RPMI7951 (cell line): ENCODE measurements around the gene MICOS13. TPM values are rescaled to one million over a fixed set of nuclear protein-coding genes. Genes with fewer than 3 reads are reported as not detected.
A peak's percentile ranks its signal among the peaks of the same experiment; 100 is the strongest.
"Not testable (repeated sequence)": the region's sequence is repeated elsewhere in the genome, so short reads cannot be mapped to it uniquely, and the experiment has no call there.

Source experiments
- DNase-seq: peaks from one replicate; pipeline ENCODE4 v3.0.0-alpha.2; 2012; ENCODE audit warnings: low read depth
- total RNA-seq: library from RNA; depleted of rRNA; stranded (reverse); fragments of >200 nt; shearing (Covaris generic); gene quantifications from 2 replicates; pipeline ENCODE4 v1.2.3, GENCODE V29; 2014

Gene MICOS13
- total RNA-seq, 1 experiment from 2014 or later = 67.8 TPM

- DNase-seq = no peak
Measured at GRCh38 chr19:5700455-5701092, 20.3 kb upstream of the MICOS13 start.

DNA sequence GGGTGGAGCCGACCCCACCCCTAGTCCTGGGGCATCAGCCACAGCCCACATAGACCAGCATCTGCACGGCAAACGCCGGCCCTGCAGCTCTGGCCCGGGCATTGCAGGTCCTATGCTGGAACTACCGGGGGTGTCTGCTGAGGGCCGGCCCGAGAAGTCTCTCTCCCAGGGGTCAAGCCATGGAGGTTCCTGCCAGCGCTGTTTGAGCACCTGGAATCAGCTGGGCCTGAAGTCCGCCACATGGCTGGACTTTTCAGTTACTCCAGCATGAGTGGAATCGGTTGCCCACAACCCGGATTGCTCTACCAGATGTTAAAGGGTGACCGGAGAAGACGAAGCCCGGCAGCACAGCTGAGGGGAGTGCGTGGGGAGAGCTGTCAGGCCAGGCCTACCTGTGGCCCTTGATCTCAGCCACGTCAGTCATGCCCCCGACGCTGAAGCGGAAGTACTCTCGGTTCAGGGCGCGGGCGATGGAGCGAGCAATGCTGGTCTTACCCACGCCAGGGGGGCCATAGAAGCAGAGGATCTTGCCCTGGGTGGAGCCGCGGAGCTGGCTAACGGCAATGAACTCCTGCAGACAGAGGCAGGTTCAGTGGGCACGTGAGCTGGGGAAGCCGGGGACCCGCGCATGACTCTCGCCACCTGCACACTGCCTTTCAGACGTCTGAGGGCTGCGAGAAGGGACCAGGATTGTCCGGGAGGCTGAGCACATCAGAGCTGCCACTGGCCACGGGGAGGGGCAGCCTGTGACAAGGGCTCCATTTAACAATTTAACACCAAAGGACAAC lies 18.5 kb upstream of the MICOS13 start:
- no peak for DNase-seq

DNA sequence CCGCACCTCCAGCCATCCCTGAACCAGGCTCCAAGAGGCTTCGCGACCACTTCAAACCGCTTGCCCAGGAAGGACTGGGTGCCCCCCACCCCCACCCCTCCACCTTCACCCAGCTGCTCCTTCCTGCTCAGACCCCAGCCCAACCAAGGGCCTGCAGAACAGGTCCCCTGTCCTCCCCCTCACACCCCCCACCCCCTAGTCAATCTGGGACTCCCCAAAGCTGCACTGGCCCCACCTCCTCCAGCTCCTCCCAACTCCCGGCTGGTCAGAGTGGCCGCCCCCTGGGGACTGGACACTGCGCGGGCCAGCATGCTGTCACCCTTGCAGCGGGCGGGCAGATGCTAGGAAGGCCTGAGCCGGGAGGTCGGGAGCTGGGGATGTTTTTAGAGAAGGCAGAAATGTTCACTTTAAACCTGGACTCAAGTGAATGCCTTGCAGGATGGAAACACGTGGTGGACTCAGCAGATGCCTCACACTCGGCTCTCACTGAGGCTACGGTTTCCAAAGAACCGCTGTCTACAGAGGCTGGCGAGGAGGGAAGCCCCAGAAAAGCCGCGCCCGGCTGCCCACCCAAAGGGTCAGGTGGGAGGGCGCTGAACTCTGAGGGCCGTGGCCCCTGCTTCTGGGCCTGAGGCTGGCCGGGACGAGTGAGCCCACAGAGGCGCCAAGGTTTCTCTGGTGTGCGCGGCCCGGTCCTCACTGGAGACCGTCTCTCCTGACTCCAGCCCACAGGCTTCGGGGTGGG lies 17.7 kb upstream of the MICOS13 start:
- DNase-seq = no peak

GRCh38 chr19:5697022-5697889 lies 16.9 kb upstream of the MICOS13 start:
- DNase-seq = no peak

DNA sequence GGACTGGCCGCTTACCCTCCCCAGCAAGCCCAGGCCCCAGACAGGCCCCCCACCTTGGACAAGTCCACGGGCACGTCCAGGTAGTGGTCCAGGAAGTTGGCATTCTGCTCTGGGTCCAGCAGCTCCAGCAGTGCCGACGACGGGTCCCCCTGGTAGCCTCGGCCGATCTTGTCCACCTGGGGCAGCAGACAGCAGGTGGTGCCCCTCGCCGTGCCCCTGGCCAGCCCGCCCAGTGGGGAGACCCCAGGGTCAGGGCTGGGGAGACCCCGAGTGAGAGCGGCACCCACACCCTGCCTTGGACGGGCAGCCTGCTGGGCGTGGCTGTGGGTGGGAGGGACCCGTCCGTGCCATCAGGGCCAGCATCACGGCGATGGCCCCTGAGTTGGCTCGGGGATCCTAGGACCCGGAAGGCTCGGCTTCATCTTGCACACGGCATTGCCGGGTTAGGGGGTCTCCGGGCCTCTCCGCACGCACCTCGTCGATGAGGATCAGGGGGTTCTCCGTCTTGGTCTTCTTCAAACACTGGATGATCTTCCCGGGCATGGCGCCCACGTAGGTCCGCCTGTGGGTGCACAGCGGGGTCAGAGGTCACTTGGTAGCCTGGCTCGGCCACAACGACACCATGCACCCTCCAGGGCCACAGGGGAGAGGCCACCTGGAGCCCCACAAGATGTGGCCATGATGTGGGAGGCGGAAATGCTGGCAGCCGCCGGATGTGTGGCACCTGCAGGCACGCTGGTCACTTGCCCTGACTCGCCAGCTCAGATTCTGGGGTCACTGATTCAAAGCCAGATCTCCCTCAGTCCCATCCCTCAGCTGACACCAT lies 16.1 kb upstream of the MICOS13 start:
- no peak for DNase-seq

DNA sequence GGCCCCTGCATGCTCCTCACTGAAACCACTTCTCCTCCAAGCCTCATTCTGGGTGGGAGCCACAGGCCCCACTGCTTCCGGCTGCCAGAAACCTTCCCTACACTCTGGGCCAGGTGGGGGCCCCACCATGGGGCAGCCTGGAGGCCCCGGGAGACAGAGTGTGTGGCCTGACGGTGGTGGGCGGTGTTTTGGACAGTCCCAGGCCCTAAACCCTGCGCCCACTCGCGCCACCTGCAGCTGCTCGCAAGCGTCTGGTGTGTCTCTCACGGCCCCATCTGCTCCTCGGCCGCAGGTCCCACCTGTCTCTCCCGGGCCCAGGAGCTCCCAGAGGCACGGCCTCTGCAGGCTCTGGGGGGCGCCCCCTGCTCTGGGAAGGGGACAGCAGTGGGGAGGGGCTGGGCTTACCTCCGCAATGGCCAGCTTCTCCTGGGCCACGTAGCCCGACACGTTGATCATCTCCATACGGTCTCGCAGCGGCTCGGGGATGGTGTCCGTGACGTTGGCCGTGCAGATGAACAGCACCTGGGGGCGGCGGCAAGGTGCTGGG lies 15.4 kb upstream of the MICOS13 start:
- DNase-seq = no peak

GRCh38 chr19:5694956-5695648 lies 14.8 kb upstream of the MICOS13 start:
- no peak for DNase-seq

DNA sequence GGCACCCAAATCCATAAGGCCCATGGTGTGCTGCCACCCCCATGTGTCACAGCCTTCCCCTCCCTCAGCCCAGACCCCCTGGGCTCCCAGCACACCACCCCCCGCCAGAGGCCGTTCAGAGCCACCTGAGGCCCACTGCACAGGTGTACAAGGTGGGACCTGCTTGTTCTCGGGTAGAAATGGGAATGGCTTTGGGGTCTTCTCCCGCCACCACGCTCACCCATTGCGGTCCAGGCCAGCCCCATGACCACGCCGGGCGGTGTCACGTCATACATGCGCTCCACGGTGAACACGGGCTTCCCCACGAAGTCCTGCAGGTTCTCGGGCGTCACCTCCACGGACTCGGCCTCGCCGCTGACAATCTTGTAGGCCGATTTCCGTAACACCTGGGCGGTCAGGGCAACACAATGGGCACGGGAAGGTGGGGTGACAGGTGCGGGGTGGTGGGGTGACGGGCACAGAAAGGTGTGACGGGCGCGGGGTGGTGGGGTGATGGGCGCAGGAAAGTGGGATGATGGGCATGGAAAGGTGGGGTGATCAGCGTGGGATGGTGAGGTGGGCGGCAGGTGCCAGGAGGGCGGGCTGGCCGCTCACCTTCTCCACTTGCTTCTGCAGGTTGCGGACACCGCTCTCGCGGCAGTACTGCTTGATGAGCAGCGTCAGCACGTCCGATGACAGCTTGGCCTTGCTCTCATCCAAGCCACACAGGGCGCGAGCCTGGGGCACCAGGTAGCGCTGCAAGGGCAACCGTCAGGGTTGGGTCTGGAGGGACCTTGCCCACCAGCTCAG lies 14.0 kb upstream of the MICOS13 start:
- no peak for DNase-seq

DNA sequence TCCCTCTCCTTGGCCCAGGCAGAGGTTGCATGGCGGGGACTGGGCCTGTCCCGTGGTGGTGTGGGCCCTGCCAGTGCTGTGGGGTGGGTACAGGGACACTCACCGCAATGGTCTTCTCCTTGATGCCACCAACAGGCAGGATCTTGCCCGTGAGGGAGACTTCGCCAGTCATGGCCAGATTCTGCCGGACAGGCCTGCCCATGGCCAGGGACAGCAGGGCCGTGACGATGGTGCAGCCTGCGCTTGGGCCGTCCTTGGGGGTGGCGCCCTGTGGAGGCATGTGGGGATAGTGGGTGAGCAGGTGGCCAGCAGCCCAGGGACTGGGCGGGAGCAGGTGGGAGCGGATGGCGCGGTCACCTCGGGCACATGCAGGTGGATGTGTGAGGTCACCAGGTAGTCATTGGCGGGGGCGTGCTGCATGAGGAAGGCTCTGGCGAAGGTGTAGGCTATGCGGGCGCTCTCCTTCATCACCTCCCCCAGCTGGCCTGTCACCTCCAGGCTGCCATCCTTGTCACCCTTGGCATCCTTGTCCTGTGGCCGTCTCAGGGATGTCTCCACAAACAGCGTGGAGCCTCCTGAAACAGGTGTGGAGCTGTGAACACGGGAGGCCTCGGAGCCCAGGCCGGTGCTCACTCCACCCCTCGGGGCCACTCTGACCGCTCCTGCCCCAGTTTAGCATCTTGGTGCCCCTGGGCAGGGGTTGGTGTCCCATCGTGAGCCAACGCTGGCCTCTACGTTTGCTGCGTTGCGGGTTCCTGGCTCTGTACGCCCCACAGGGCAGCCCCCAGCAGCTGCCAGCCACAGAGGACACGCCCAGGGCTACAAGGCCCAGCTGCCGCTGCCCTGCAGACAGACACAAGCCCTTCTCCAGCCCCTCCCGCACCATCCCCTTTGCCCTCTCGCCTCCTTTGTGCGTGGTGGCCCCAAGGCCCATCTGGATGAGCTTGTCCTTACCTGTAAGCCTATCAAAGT lies 13.2 kb upstream of the MICOS13 start:
- DNase-seq = no peak

DNA sequence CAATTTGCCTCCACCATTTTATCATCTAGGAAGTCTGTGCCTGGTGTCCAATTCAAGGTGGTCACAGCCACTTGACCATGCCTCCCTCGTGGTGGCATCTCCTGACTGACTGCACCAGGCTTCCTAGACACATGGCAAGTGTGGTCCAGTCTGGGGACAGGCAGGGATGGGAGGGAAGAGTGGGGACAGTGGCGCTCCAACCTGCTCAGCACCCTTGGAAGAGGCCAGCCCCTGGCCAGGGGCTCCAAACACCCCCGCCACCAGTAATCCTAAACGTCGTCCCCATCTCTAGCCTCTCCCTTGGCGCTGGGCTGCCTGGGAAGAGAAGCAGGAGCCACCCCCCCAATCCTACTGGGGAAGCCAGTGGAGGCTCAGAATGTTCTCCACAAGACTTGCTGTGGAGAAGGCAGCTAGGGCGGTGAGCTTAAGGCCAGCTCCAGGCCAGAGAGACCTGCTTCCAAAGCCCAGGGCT lies 12.4 kb upstream of the MICOS13 start:
- DNase-seq = no peak

DNA sequence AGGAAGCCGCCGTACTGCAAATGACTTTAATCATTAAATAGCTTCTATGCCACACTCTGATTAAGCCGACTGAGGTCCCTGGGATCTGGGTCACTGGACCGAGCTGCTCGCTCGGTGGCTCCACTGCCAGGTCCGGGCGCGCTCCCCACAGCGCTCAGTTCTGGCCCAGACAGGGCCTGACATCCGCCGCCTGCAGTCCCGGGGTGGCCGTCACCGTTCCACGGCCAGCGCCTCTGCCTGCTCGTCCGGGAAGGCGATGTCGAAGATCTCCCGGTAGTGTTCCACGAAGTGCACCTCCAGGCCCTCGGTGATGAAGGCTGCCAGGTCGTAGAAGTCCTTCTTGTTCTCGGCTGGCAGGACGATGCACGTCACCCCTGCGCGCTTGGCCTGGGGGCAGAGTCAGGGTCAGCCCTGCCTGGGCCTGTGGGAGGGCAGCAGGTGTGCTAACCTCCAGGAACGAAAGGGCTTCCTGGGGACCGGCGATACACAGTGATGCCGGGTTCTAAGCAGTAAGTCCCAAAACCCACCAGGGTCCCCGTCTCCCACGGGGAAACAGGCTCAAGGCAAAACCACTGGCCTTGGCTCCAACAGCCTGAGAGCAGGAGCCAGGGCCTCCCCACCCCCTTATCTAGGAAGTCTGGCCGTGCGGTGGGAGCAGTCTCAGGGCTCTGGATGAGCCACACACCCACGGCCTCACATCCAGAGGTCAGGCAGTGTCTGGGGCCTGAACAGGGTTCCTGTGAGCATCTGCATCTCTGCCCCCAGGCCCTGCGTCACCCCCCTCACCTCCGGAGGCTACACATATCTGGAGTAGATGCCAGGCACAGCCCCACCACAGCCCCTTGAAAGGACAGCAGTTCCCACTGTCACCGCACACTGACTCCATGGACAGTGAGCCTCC lies 11.8 kb upstream of the MICOS13 start:
- no peak for DNase-seq

- peak; percentile 40 for DNase-seq
Measured at GRCh38 chr19:5690955-5691821, 10.9 kb upstream of the MICOS13 start.

- DNase-seq = peak; percentile 93
Measured at GRCh38 chr19:5690125-5690954, 10.0 kb upstream of the MICOS13 start, which contains the start of gene RPL36. Gene RPL36 (plus strand): TSS chr19:5690295. CDS start chr19:5690508, 213 bp downstream.

- not testable (repeated sequence) for DNase-seq
Measured at GRCh38 chr19:5688262-5688881, 8.1 kb upstream of the MICOS13 start.
